ENCODE data around the gene BCAS1.

The BCAS1 gene

DNA sequence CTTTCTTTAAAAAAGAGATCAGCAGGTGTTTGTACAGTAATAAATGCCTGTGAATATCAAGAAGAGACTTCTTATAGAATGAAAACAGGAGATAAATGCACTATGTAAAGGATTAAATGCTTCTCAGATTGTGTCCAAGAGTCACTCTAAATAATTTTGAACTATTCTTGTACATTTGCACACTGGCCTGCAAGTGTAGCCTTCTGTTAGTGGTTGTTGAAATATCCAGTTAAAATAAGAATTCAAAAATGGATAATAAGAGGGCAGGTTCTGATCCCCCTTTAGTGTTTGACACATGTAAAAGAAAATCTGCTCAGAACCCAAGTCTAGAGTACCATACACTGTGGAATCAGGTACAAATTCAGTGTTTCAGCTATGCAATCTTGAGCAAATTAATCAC is 91.9 kb downstream of the BCAS1 start:
- no peaks in the 10 kb centered on the region for H3K36me3 ChIP-seq (ENCODE audit: insufficient read depth, low read length)
- H3K27ac ChIP-seq (ENCODE audit: low read length): no peak overlapping the region
- no peak overlapping the region for H3K9ac ChIP-seq (ENCODE audit: low read depth, low read length)
- ATAC-seq (ENCODE audit: insufficient read depth, low read depth): no peak
- no peak overlapping the region for H2AFZ ChIP-seq (ENCODE audit: low read depth, low read length)
- DNase-seq: no peak
- H4K20me1 ChIP-seq (ENCODE audit: insufficient read depth, low read length): no peaks in the 10 kb centered on the region
- H3K79me2 ChIP-seq (ENCODE audit: insufficient read depth, low read length): no peaks in the 10 kb centered on the region
- H3K27me3 ChIP-seq (ENCODE audit: insufficient read depth, low read length, poor library complexity): peaks cover 3% of the 10 kb centered on the region
- H3K4me1 ChIP-seq (ENCODE audit: insufficient read depth, low read length): no peaks in the 10 kb centered on the region
- H3K9me3 ChIP-seq (ENCODE audit: insufficient read depth, low read length, severe bottlenecking): no peaks in the 10 kb centered on the region
- H3K4me2 ChIP-seq (ENCODE audit: insufficient read depth, low read length): no peak overlapping the region
- TF ChIP-seq, protein P1, sequence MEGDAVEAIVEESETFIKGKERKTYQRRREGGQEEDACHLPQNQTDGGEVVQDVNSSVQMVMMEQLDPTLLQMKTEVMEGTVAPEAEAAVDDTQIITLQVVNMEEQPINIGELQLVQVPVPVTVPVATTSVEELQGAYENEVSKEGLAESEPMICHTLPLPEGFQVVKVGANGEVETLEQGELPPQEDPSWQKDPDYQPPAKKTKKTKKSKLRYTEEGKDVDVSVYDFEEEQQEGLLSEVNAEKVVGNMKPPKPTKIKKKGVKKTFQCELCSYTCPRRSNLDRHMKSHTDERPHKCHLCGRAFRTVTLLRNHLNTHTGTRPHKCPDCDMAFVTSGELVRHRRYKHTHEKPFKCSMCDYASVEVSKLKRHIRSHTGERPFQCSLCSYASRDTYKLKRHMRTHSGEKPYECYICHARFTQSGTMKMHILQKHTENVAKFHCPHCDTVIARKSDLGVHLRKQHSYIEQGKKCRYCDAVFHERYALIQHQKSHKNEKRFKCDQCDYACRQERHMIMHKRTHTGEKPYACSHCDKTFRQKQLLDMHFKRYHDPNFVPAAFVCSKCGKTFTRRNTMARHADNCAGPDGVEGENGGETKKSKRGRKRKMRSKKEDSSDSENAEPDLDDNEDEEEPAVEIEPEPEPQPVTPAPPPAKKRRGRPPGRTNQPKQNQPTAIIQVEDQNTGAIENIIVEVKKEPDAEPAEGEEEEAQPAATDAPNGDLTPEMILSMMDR (IDR thresholded peaks at IDR 0.05; ENCODE audit: borderline replicate concordance, extremely low read depth, low read length, poor library complexity, severe bottlenecking): no peak
- no peak for TF ChIP-seq EZH2 (IDR thresholded peaks at IDR 0.05; ENCODE audit: borderline replicate concordance, low read depth, low read length, severe bottlenecking)
- H3K4me3 ChIP-seq (ENCODE audit: low read depth in 1 of 2, low read length in 2 of 2): no peak overlapping the region

GRCh38 chr20:53977391-53977790 is 93.0 kb downstream of the BCAS1 start:
- Histone ChIP-seq H3K79me2 (ENCODE audit: insufficient read depth, low read length) (no peaks in the 10 kb centered on the region), H3K9ac (ENCODE audit: low read depth, low read length) (no peak overlapping the region), H2AFZ (ENCODE audit: low read depth, low read length) (no peak overlapping the region), H4K20me1 (ENCODE audit: insufficient read depth, low read length) (no peaks in the 10 kb centered on the region), H3K4me2 (ENCODE audit: insufficient read depth, low read length) (no peak overlapping the region), H3K27ac (ENCODE audit: low read length) (no peak overlapping the region), H3K4me1 (ENCODE audit: insufficient read depth, low read length) (no peaks in the 10 kb centered on the region), H3K27me3 (ENCODE audit: insufficient read depth, low read length, poor library complexity) (no peaks in the 10 kb centered on the region), H3K36me3 (ENCODE audit: insufficient read depth, low read length) (no peaks in the 10 kb centered on the region), H3K9me3 (ENCODE audit: insufficient read depth, low read length, severe bottlenecking) (no peaks in the 10 kb centered on the region), H3K4me3 (ENCODE audit: low read depth in 1 of 2, low read length in 2 of 2) (no peak overlapping the region)
- DNase-seq (no peak), ATAC-seq (ENCODE audit: insufficient read depth, low read depth) (no peak)
- TF ChIP-seq EZH2 (IDR thresholded peaks at IDR 0.05; ENCODE audit: borderline replicate concordance, low read depth, low read length, severe bottlenecking): no peak
- TF ChIP-seq, protein P1 (IDR thresholded peaks at IDR 0.05; ENCODE audit: borderline replicate concordance, extremely low read depth, low read length, poor library complexity, severe bottlenecking): no peak

DNA sequence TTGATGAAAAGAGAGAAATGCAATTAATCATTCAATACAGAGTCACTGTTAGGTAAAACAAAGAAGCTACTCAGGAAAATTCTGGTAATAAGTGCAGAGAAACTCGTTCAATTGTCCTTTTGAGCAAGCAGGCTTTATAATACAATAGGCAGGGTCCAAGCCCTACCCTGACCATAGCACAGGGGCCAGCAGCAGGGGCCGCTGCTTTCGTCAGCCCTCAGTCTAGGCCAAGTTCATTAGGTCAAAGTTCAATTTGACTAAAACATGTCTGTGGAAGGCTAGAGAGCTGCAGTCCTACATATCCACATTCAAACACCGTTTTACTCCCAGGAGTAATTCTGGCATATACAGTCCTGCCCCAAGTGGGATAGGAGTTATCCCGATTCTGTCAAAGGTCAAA is 94.6 kb downstream of the BCAS1 start:
- Histone ChIP-seq H3K9ac (ENCODE audit: low read depth, low read length) (no peak overlapping the region), H3K27me3 (ENCODE audit: insufficient read depth, low read length, poor library complexity) (peaks cover 12% of the 10 kb centered on the region), H3K4me2 (ENCODE audit: insufficient read depth, low read length) (no peak overlapping the region), H3K4me1 (ENCODE audit: insufficient read depth, low read length) (no peaks in the 10 kb centered on the region), H3K36me3 (ENCODE audit: insufficient read depth, low read length) (no peaks in the 10 kb centered on the region), H2AFZ (ENCODE audit: low read depth, low read length) (no peak overlapping the region), H3K4me3 (ENCODE audit: low read depth in 1 of 2, low read length in 2 of 2) (no peak overlapping the region), H3K79me2 (ENCODE audit: insufficient read depth, low read length) (no peaks in the 10 kb centered on the region), H4K20me1 (ENCODE audit: insufficient read depth, low read length) (no peaks in the 10 kb centered on the region), H3K27ac (ENCODE audit: low read length) (no peak overlapping the region), H3K9me3 (ENCODE audit: insufficient read depth, low read length, severe bottlenecking) (no peaks in the 10 kb centered on the region)
- DNase-seq (no peak), ATAC-seq (ENCODE audit: insufficient read depth, low read depth) (no peak)
- TF ChIP-seq, protein P1 (IDR thresholded peaks at IDR 0.05; ENCODE audit: borderline replicate concordance, extremely low read depth, low read length, poor library complexity, severe bottlenecking): no peak
- no peak for TF ChIP-seq EZH2 (IDR thresholded peaks at IDR 0.05; ENCODE audit: borderline replicate concordance, low read depth, low read length, severe bottlenecking)

Measured in DND-41 (cell line).